A673 (cell line): ENCODE data around the gene KRT77.

Source experiments
- CTCF ChIP-seq: fragments of 300-800, 200-600 bp; sonication (generic); conservative IDR thresholded peaks from 2 replicates; pipeline ENCODE4 v1.5.1; 2017; ENCODE audit warnings: low read depth, mild to moderate bottlenecking, antibody characterized with exemption, low read length, moderate library complexity, mixed read lengths
- EZH2 ChIP-seq: fragments of 200-600 bp; sonication (generic); IDR thresholded peaks from 2 replicates; pipeline ENCODE4 v1.6.1; 2017; ENCODE audit warnings: borderline replicate concordance, low read depth, mild to moderate bottlenecking, mixed read lengths, antibody characterized with exemption, low read length; ENCODE audit not compliant: poor library complexity, severe bottlenecking

- TF ChIP-seq CTCF (no peak), EZH2 (peak; percentile 61)
Observed at GRCh38 chr12:52713960-52714886, 10.9 kb upstream of the KRT77 start.
